Osteocyte (in vitro differentiated cells): ENCODE results near the gene CCL1. TPM values are rescaled to one million over a fixed set of nuclear protein-coding genes. Genes with fewer than 3 reads are reported as not detected.

ENCODE experiments used
- DNase-seq: peaks from one replicate; pipeline ENCODE4 v3.0.0; 2021; ENCODE audit warnings: mixed read lengths; ENCODE audit not compliant: unreplicated experiment; ENCODE audit errors: extremely low spot score
- H3K27ac Mint-ChIP-seq: one replicate; pipeline ENCODE4 v1.8.0; 2021; ENCODE audit warnings: mild to moderate bottlenecking, mixed read lengths; ENCODE audit not compliant: unreplicated experiment
- H3K27me3 Mint-ChIP-seq: one replicate; pipeline ENCODE4 v1.8.0; 2021; ENCODE audit warnings: mixed read lengths; ENCODE audit not compliant: unreplicated experiment
- H3K36me3 Mint-ChIP-seq: one replicate; pipeline ENCODE4 v1.8.0; 2021; ENCODE audit warnings: mixed read lengths; ENCODE audit not compliant: unreplicated experiment
- H3K4me1 Mint-ChIP-seq: one replicate; pipeline ENCODE4 v1.8.0; 2021; ENCODE audit warnings: mixed read lengths; ENCODE audit not compliant: unreplicated experiment
- H3K4me3 Mint-ChIP-seq: one replicate; pipeline ENCODE4 v1.8.0; 2021; ENCODE audit warnings: mild to moderate bottlenecking, moderate library complexity, mixed read lengths; ENCODE audit not compliant: unreplicated experiment
- H3K9me3 Mint-ChIP-seq: one replicate; pipeline ENCODE4 v1.8.0; 2021; ENCODE audit warnings: mixed read lengths; ENCODE audit not compliant: unreplicated experiment
- total RNA-seq: library from RNA; stranded (reverse); gene quantifications from 2 replicates; pipeline ENCODE4 v1.2.1, GENCODE V29; 2021
- TF ChIP-seq, protein P1 (sequence below): fragments of 200-600 bp; sonication (generic); IDR thresholded peaks from 2 replicates; pipeline ENCODE4 v1.5.0; 2021; ENCODE audit warnings: antibody characterized with exemption, mild to moderate bottlenecking, moderate library complexity

The CCL1 gene
- total RNA-seq, 1 donor from 2014 or later, result not detected

GRCh38 chr17:34361478-34362061 is 1.5 kb downstream of the CCL1 start:
- TF ChIP-seq, protein P1, sequence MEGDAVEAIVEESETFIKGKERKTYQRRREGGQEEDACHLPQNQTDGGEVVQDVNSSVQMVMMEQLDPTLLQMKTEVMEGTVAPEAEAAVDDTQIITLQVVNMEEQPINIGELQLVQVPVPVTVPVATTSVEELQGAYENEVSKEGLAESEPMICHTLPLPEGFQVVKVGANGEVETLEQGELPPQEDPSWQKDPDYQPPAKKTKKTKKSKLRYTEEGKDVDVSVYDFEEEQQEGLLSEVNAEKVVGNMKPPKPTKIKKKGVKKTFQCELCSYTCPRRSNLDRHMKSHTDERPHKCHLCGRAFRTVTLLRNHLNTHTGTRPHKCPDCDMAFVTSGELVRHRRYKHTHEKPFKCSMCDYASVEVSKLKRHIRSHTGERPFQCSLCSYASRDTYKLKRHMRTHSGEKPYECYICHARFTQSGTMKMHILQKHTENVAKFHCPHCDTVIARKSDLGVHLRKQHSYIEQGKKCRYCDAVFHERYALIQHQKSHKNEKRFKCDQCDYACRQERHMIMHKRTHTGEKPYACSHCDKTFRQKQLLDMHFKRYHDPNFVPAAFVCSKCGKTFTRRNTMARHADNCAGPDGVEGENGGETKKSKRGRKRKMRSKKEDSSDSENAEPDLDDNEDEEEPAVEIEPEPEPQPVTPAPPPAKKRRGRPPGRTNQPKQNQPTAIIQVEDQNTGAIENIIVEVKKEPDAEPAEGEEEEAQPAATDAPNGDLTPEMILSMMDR, result peak; percentile 100
- H3K27me3 Mint-ChIP-seq, result peaks cover 18% of the 10 kb centered on the region
- no peaks in the 10 kb centered on the region for H3K4me1 Mint-ChIP-seq
- H3K27ac Mint-ChIP-seq, result no peak overlapping the region
- no peaks in the 10 kb centered on the region for H3K36me3 Mint-ChIP-seq
- H3K9me3 Mint-ChIP-seq, result no peaks in the 10 kb centered on the region
- no peak overlapping the region for H3K4me3 Mint-ChIP-seq
- DNase-seq, result peak; percentile 95

GRCh38 chr17:34360601-34361270 is 2.3 kb downstream of the CCL1 start:
- Mint-ChIP-seq H3K36me3 (no peaks in the 10 kb centered on the region), H3K4me3 (no peak overlapping the region), H3K4me1 (no peaks in the 10 kb centered on the region), H3K9me3 (no peaks in the 10 kb centered on the region), H3K27ac (no peak overlapping the region), H3K27me3 (peaks cover 15% of the 10 kb centered on the region)
- no peak for DNase-seq
- TF ChIP-seq, protein P1, result no peak

DNA sequence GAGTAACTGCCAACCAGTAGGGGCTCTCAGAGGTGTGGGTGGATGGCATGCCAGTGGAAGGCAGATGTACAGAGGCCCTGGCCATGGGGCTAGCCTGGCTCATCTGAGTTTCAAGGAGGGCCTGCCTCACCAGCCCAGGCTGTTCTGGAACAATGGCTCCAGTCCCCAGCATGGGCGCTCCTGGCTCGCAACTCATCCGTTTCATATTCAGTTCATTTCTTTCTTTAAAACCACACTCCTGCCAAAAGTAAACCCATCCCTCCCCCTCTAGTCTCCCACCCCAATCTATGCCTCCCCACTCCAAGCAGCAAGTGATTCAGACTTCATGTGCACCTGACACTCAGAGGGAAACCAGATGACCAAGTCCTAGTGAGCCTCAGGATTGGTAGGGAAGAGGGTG is 4.4 kb downstream of the CCL1 start:
- Mint-ChIP-seq H3K4me3 (no peak overlapping the region), H3K36me3 (no peaks in the 10 kb centered on the region), H3K27me3 (peaks cover 6% of the 10 kb centered on the region), H3K27ac (no peak overlapping the region), H3K4me1 (peaks cover 3% of the 10 kb centered on the region), H3K9me3 (peaks cover 4% of the 10 kb centered on the region)
- DNase-seq, result no peak
- TF ChIP-seq, protein P1, result no peak

- no peak for DNase-seq
- Mint-ChIP-seq H3K36me3 (no peaks in the 10 kb centered on the region), H3K9me3 (peaks cover 5% of the 10 kb centered on the region), H3K4me1 (peaks cover 3% of the 10 kb centered on the region), H3K27me3 (peaks cover 11% of the 10 kb centered on the region), H3K4me3 (no peak overlapping the region), H3K27ac (no peak overlapping the region)
- TF ChIP-seq, protein P1, result no peak
These were observed 5.6 kb downstream of the CCL1 start for GRCh38 chr17:34357398-34357797.

GRCh38 chr17:34356194-34356593 is 6.8 kb downstream of the CCL1 start, which contains the start of gene CCL13:
TSS of gene CCL13 (plus strand) at chr17:34356480. CDS start at chr17:34356527, 47 bp downstream.
- Mint-ChIP-seq H3K4me3 (no peak within 1 kb of the TSS), H3K4me1 (peaks cover 3% of the 10 kb centered on the region), H3K27ac (no peak within 1 kb of the TSS), H3K9me3 (peaks cover 5% of the 10 kb centered on the region), H3K27me3 (peaks cover 19% of the 10 kb centered on the region), H3K36me3 (no peaks in the 10 kb centered on the region)
- TF ChIP-seq, protein P1, result no peak
- no peak for DNase-seq
